Measurements from ENCODE around the gene LMNA. TPM values are rescaled to one million over a fixed set of nuclear protein-coding genes. Genes with fewer than 3 reads are reported as not detected.
"Not testable (repeated sequence)": the region's sequence is repeated elsewhere in the genome, so short reads cannot be mapped to it uniquely, and the experiment has no call there.

The LMNA gene
- 280 TPM for total RNA-seq

GRCh38 chr1:156114101-156114918 is at the start of gene LMNA:
LMNA (plus strand) TSS chr1:156114711; CDS start chr1:156114919, 208 bp downstream.
- peak; percentile 64 to 94 (median 94) for DNase-seq (ENCODE audit: low read depth in 2 of 3, low spot score in 2 of 3)

DNA sequence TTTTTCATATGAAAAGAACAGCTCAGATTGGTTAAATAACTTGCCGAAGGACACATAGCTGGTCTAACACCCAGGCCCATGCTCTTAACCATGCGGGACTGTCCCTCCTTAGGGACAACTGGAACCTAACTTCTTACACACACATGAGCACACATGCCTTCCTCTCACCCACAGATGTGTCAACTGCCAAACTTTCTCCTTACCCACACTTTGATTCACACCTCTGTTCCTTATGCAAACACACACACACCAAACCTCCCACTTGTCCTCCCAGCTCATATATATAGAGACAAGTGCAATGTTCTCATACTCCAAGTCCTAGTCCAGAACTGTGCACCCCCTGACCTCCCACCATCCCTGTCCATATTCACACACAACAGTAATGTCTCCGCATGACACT is 49.3 kb upstream of the LMNA start:
- no peak for DNase-seq (ENCODE audit: low read depth in 2 of 3, low spot score in 2 of 3)

- no peak for DNase-seq (ENCODE audit: low read depth in 2 of 3, low spot score in 2 of 3)
Observed at GRCh38 chr1:156065871-156066270, 48.6 kb upstream of the LMNA start.

DNA sequence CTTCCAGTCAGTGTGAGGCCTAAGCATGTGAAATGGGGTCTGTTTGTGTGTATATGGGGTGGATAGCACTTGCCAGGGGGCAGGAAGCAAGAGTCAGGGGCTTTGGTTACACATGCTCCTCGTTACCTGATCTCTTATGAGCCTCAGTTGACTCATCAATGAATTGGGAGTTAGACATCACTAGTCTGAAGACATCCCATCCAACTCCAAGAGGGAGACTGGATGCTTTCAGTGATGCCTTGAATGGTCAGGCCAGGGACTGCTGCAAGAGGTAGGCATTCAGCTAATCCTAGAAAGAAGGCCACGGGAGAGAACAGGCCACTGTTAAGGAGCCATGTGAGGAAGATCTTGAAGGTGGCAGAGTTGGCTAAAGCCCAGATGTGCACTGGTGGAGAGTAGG is 47.2 kb upstream of the LMNA start:
- DNase-seq (ENCODE audit: low read depth in 2 of 3, low spot score in 2 of 3), result no peak

DNA sequence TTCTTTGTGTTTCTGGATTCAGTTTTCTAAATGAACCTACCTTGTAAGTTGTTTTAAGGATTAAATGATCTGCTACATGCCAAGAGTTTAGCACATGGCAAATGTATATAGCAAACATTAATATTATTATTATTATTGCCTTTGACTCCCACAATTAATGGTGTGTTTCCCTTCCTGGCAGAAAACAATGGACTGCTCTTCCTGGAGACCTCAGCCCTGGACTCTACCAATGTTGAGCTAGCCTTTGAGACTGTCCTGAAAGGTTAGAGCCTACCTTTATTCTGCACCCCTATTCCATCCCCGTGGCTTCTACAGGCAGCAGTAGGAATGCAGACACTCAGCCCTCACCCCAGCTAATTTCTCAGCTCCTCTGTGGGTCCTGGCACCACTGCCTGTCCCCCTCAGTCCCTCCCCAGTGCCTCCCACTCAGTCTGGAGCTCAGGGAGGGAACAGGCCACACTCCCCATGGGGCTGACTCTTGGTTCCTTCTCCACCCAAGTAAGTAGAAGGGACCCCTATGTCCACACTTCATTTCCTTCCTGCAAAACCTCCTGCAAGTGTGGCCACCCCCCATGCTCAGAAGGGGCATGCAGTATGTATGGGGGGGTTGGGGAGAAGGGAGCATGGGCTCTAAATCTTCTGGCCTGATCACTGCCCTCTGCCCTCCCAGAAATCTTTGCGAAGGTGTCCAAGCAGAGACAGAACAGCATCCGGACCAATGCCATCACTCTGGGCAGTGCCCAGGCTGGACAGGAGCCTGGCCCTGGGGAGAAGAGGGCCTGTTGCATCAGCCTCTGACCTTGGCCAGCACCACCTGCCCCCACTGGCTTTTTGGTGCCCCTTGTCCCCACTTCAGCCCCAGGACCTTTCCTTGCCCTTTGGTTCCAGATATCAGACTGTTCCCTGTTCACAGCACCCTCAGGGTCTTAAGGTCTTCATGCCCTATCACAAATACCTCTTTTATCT is 44.7 kb upstream of the LMNA start:
- no peak for DNase-seq (ENCODE audit: low read depth in 2 of 3, low spot score in 2 of 3)

DNA sequence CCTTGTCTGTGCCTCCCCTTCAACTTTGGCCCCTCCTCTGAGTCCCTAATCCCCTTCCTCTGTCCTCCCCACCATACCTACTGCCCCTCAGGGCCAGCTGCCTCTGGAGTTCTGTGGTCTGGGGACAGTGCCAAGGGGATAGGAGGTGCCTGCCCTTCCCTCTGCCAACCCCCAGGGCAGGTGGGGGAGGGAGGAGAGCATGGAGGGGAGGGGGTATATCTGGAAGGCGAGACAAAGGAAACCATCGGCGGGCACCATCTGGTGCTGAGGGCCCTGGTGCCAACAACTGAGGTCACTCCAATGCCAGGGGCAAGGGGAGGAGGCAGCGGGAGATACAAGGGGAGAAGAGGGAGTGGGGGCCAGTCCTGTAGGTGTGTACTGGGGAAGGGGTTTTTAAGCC is 44.0 kb upstream of the LMNA start:
- no peak for DNase-seq (ENCODE audit: low read depth in 2 of 3, low spot score in 2 of 3)

DNA sequence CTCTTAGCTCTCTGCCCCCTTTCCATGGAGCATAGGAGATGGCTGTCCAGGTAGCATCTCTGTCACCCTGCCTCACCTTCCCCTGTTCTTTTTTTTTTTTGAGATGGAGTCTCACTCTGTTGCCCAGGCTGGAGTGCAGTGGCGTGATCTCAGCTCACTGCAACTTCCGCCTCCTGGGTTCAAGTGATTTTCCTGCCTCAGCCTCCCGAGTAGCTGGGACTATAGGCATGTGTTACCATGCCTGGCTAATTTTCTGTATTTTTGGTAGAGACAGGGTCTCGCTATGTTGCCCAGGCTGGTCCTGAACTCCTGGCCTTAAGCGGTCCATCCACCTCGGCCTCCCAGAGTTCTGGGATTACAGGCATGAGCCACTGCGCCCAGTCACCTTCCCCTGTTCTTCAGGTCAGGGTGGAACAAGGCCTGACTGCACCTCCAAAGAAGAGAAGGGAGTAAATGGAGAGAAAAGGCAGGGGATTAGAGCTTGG is 43.1 kb upstream of the LMNA start:
- not testable (repeated sequence) for DNase-seq (ENCODE audit: low read depth in 2 of 3, low spot score in 2 of 3)

GRCh38 chr1:156072251-156072650 is 42.3 kb upstream of the LMNA start:
- DNase-seq (ENCODE audit: low read depth in 2 of 3, low spot score in 2 of 3), result no peak

- no peak for DNase-seq (ENCODE audit: low read depth in 2 of 3, low spot score in 2 of 3)
Observed at GRCh38 chr1:156073110-156073687, 41.3 kb upstream of the LMNA start.

- DNase-seq (ENCODE audit: low read depth in 2 of 3, low spot score in 2 of 3), result no peak
Observed at GRCh38 chr1:156073740-156074139, 40.8 kb upstream of the LMNA start.

DNA sequence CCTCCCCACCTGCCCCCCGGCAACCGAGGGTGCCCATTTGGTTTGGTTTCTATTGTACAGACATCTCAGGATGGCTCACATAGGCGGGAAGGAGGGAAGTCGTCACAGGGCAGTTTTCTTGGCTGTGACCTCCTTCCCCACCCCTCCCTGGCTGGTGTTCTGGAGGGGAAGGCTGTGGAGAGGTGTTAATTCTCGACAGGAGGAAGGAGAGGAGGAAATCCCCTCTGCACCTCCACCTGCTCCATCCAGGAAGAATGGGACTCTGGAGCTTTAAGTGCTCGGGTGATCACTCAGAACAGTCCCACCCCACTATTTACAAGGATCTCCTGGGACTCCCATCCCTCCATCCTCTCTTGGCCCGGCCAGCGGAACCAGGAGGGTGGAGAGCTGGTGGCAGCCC is 39.9 kb upstream of the LMNA start:
- DNase-seq (ENCODE audit: low read depth in 2 of 3, low spot score in 2 of 3), result no peak

DNA sequence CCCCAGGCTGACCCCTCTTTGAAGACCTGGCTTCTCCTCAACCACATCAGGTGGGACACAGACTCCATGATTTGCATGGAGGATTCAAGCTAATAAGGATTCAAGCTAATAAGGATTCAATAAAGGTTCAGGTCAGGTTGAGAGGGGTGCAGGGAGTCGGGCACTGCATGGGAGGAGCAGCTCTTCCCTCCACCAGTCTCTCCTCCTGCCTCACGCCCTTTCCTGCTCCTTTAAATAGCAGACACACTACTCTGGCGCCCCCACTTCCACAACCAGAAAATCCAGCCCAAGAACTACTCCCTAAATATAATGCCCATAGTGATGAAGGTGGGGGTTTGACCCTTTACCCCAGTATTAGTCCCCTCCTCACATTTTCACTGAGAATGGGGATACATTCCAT is 39.3 kb upstream of the LMNA start:
- DNase-seq (ENCODE audit: low read depth in 2 of 3, low spot score in 2 of 3), result no peak

DNA sequence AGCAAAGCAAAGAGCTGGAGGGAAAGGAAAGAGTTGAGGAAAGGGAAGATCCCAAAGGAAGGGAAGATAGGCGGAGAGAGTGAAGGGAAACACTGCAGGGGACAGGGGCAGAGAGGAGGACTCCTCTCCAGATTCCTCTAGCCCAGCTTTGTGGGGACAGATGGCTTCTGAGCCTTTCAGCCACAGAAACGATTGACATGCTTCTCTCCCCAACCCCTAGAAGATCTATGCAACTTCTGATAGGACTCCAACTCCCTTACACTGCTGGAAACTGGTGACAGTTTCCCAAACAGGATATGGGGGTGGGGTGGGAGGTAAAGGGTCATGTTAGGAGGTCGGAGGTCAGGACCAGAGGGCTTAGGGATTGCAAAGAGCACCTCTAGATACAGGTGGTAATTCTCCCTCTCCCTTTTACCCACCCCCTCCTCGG is 38.7 kb upstream of the LMNA start:
- no peak for DNase-seq (ENCODE audit: low read depth in 2 of 3, low spot score in 2 of 3)

GRCh38 chr1:156076609-156077429 is 37.7 kb upstream of the LMNA start:
- peak in 2 of 3 donors; percentile 38 to 43 for DNase-seq (ENCODE audit: low read depth in 2 of 3, low spot score in 2 of 3)

DNA sequence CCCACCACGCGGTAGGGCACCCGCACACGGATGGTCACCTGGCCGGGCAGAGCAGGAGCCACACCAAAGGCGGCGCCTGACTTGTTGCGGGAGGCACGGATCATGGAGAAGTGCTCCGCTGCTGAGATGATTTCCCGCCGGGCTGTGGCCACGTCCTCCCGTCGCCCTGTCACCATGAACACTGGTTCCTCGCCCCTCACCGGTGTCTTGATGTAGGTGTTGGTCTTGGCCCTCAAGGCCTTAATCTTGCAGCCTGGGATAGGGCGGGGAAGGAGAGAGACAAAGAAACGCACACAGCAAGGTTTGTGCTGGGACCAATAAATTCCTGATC is 37.1 kb upstream of the LMNA start:
- DNase-seq (ENCODE audit: low read depth in 2 of 3, low spot score in 2 of 3), result no peak

- DNase-seq (ENCODE audit: low read depth in 2 of 3, low spot score in 2 of 3), result no peak
Observed at GRCh38 chr1:156078728-156079127, 35.8 kb upstream of the LMNA start.

- DNase-seq (ENCODE audit: low read depth in 2 of 3, low spot score in 2 of 3), result no peak
Observed at GRCh38 chr1:156079762-156080161, 34.7 kb upstream of the LMNA start.

DNA sequence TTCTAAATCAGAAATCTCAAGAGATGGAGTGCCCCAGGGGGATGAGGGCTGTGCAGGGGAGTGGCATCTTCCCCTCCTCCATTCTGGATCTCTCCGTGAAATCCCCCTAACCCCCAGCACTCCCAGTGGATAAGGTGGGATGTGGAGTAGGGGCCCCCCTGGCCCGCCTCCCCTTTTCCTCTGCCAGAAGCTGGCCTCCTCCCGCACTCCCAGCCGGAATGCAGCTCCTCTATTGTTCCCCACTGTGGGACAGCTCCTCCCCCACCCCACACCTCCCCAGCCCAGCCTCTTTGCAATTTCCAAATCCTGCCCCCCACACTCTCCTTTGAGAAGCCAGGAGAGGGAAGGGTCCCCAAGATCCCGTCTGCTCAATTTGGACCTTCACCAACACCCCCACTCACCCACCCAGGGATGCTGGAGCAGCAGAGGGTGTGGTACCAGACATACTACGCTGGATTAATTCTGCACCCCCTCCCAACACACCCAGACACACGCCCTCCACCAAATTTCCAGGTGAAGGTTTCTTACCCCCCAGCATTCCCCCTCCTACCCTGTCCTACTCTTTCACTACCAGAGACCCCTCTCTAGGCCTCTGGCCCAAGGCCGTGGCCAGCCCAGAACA is 34.2 kb upstream of the LMNA start:
- DNase-seq (ENCODE audit: low read depth in 2 of 3, low spot score in 2 of 3), result no peak

DNA sequence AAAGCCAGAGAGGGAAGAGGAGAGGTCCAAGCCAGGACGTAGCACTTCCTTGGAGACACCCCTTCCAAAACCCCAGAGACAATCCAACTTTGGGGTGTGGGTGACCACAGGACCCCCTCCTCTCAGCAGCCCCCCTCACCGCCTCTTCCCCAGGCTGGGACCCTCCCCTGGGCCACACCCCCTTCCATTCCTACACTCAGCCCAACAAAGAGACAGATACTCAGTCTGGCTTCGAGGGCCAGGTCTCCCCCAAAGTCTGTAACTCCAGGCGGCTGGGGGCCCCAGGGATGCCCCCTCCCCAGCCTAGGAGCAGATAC is 33.7 kb upstream of the LMNA start:
- no peak for DNase-seq (ENCODE audit: low read depth in 2 of 3, low spot score in 2 of 3)

All from hematopoietic multipotent progenitor cell (in vitro differentiated cells).